Fibroblast of the conjunctiva (primary cell): Measurements from ENCODE around the gene PCSK2.
A peak's percentile ranks its signal among the peaks of the same experiment; 100 is the strongest.

Experiments
- DNase-seq: peaks from one replicate; pipeline ENCODE4 v3.0.0-alpha.2; 2010; ENCODE audit warnings: low read depth

The PCSK2 gene

GRCh38 chr20:17399303-17399985, 172.6 kb downstream of the PCSK2 start:
- DNase-seq, result no peak

- DNase-seq, result no peak
Measured at GRCh38 chr20:17403461-17403860, 176.6 kb downstream of the PCSK2 start.

- no peak for DNase-seq
Measured at GRCh38 chr20:17406051-17406590, 179.3 kb downstream of the PCSK2 start.

GRCh38 chr20:17407550-17407949, 180.7 kb downstream of the PCSK2 start:
- DNase-seq, result no peak

GRCh38 chr20:17417225-17417624, 190.4 kb downstream of the PCSK2 start:
- no peak for DNase-seq

DNA sequence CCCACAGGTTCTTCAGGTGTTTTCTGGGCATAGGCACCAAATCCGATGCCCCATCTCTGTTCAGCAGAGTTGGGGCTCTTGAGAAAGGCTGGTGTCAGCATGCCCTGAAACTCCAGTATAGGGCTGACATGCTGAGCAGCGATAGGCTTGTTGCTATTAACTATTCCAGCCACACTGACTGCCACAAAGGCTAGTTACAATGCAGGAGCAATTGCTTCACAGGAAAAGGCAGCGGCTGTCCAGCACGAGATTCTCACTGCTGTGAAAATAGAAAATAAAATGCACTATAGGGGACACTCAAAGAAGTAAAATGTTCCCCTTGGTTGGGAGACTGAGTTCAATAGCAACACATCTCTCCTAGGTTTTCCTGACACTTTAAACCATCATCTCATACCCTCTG, 191.9 kb downstream of the PCSK2 start:
- no peak for DNase-seq

DNA sequence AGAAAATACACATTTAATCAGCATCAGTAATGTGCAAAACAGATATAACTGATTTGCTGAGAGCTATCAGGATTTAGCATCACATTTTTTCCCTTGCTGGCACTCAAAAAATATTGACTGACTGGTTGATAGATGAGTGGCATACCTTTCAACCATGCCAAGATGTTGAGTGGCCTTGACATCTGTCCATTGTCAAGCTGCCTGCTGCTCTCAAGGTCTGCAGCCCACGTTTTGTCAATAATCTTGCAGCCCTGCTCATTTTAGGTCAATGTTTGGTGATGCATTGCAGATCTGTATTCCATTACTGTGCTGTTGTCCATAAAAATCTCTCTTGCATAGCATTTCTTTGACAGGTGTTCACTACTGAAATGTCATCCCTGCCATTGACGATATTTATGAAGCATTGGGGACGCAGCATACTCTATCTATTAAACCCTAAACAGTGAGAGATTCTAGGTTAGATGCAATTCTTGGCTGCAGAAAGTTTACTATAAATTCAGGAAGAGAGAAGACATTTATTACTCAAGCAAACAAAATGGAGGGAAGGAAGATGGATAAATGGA, 192.7 kb downstream of the PCSK2 start:
- DNase-seq, result no peak

- DNase-seq, result no peak
Measured at GRCh38 chr20:17421493-17421892, 194.7 kb downstream of the PCSK2 start.

GRCh38 chr20:17423782-17424181, 196.9 kb downstream of the PCSK2 start:
- DNase-seq, result no peak

- no peak for DNase-seq
Measured at GRCh38 chr20:17427638-17428037, 200.8 kb downstream of the PCSK2 start.

DNA sequence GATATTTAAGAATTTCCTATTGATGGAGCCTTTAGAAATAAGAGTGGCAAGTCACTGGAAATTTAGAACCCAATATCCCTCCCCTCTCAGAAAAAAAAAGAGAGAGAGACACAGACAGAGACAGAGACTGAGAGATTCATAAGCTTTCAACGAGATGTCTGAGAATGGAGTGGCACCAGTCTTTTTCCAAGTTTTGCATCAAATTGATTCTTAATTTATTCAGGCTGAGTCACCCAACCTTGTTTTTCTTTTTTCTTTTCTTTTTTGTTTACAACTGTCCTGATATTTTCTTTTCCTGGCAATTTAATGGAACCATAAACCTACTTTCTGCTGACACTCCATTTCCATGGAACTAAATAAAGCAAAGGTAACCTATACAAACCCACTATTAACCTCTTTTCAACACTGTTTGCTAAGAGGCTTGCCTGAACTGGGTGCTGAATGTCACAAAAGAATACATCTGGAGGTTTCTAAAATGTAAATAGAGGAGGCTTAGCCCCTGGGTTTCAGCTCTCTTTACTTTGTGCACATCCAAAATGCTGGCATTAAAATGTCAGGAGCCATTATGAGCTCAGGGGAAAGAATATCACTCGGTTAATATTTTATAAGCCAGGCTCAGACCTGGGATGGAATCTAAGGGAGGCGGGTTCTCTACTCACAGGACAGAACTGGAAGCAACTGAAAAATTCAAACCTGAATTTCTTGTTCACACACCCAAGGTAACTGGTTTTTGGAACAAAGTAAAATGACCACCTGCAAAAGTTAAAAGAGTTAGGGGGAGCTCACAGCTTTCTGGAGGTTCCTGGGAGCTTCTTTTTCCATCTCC, 203.5 kb downstream of the PCSK2 start:
- DNase-seq, result no peak

DNA sequence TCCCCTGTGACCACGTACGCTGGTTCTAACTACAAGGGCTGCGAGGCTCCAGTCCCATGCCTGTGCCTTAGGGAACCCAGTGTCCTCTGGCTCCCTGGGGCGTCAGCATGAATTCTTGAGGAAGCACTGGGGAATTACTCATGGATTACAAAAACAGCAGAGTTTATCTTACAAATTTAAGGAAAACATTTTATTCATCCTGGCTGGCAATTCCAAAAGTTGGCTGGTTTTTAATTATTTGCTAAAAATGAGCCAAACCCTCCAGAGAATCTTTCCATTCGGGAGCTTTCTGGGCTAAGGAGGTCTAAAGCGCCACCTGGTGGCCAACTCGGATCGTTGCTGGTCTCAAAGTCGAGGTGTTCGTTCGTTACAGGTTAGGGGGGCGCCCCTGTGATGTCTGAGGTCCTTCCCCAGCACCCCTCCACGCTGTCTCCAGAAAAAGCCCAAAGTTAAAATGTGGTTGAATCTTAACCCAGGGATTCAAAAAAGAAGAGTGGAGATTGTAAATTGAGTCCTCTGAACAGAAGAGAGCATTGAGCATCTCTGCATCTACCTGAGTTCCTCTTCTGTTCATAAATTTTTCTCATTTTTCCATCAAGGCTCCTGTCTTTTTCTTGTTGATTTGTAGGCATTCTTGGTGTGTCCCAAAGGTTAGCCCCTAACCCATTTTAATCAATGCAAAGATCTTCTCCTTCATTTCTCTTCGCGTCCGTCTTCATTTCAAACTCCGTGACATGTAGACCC, 205.0 kb downstream of the PCSK2 start:
- peak; percentile 32 for DNase-seq

DNA sequence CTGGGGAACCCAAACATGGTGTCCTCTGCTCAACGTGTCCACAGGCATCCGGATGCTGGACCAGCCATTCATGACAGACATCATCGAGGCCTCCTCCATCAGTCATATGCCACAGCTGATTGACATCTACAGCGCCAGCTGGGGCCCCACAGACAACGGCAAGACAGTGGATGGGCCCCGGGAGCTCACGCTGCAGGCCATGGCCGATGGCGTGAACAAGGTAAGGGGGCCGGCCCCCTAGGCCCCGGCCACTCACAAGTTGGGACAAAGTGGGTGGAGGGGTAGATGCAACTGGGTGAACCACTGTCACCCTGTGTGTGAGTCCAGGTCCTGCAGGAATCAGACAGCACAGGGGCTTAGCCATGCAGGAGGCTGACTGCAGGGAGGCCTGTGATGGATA, 209.8 kb downstream of the PCSK2 start:
- DNase-seq, result no peak

DNA sequence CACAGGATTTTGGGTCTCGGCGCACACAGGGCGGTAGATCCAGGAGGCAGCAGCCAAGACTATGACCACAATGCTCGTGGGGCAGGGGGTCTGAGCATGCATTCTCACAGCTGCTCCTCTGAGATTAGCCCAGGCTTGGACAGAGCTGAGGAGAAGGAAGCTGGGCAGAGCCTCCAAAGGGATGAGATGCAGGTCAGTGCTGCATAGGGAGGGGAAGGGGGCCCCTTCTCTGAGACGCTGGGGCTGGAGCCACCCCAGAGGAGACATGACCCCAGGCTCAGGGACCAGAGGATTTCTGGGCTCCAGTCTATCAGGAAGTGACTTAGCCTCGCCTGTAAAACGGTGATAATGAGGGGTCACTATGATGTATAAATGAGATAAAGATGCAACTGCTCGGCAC, 210.4 kb downstream of the PCSK2 start:
- DNase-seq, result no peak

GRCh38 chr20:17438436-17439039, 211.7 kb downstream of the PCSK2 start:
- DNase-seq, result no peak

DNA sequence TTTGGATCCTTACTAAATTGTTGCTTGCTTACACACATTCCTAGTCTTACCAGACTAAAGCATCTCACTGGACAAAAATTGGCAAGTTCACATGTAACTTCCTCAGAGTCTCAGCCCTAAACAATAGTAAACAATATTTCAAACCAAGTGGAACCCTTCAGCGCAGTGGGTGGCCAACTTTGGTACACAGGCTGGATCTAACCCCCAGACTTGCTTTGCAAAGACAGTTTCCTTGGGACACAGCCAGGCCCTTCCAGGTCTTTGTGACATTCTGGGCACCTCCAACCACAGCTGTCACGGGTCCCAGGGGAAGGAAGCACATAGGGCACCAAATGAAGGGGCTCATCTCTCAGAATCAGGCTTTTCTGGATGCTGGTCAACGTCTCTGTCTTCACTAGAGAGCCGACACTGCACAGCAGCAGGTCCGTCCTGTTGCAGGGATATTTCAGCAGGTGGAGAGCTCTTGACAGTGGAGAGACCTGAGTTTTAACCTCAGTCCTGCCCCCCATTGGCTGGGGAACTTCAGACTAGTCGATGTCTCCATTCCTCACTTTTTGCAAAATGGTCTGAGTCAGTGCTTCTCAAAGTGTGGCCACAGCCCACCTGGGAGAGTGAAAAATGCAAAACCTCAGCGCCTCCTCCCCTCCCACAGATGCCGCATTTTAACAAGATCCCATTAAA, 212.9 kb downstream of the PCSK2 start:
- no peak for DNase-seq

GRCh38 chr20:17441745-17442144, 214.9 kb downstream of the PCSK2 start:
- no peak for DNase-seq

- DNase-seq, result no peak
Measured at GRCh38 chr20:17442588-17442987, 215.7 kb downstream of the PCSK2 start.

DNA sequence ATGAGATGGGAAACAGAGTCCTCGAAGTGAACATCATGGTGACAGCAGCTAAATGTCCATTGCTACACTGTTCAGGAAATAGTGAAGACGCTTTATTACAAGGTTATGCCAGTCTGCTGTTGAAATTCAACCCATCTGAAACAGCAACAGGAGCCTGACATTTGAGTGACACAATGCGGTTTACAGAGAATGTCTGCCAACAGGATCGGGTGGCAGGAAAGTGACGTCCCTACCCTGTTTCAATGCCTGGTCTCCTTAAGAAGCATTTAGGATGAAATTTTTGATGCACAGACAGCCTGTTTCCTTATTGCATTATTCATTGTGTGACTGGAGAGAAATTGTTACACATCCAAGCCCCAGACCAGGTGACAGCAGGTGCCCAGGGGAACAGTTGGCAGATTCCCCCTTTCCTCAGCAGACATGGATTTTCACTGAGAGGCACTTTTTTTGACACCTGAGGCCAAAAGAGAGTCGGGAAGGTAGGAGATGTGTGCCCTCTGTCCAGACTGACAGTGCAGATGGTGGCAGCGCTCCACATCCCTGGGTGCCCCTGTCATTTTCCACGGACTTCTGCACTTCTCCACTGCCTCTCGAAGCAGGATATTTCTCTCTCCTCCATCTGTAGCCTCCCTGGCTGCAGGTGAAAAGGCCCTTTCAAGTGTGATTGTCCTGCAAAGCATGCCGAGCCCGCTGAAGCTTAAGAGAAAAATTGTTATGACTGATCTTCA, 216.5 kb downstream of the PCSK2 start:
- DNase-seq, result no peak

DNA sequence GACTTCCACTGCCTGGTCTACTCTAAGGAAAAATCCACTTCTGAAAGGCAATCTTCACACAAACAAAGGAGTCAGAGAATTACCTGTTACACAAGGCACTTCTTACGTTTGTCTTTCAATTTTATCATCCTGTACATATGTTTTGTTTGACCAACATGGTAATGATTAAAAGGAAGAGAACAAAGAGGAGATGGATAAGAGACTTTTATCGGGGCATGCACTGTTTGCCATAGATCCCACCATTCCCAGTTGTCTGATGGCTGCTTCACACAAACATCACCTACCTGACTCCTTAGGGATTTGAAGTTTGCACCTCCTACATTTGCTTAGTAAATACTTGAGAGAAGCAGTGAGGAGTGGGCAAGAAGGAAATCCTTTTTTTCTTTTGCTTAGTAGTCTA, 217.3 kb downstream of the PCSK2 start:
- no peak for DNase-seq

- DNase-seq, result no peak
Measured at GRCh38 chr20:17445543-17445942, 218.7 kb downstream of the PCSK2 start.
